GM15510 (cell line): ENCODE measurements around the gene SNX32.

Source experiments
- POLR2A ChIP-seq: IDR thresholded peaks from 3 replicates; pipeline ENCODE4 v1.6.1; 2011; ENCODE audit warnings: borderline replicate concordance; ENCODE audit not compliant: insufficient read length; ENCODE audit errors: extremely low read depth

Gene SNX32

DNA sequence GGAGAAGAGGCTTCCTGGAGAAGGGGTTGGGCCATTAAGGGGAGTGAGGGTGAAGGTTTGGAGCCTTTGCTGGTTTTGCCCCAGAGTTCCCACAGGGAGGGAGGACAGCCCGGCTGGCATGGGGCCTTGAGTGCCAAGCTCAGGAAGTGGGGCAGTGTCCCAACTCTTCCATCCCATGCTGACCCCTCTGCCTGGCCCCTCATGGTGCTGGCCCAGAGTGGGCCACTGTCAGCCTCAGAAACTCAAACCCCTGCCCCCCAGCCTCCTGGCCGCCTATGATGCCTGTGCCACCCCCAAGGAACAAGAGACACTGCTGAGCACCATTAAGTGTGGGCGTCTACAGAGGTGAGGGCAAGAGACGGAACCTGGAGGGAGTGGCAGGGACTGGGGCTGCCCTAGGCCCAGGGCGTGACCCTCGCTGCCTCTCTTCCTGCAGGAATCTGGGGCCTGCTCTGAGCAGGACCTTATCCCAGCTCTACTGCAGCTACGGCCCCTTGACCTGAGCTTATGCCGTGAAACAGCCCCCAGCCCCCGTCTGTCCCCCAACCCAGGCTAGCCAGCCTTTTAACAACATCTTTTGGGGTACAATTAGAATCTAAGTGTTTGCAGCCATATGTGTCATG is 31.9 kb downstream of the SNX32 start:
- TF ChIP-seq POLR2A, result no peak

DNA sequence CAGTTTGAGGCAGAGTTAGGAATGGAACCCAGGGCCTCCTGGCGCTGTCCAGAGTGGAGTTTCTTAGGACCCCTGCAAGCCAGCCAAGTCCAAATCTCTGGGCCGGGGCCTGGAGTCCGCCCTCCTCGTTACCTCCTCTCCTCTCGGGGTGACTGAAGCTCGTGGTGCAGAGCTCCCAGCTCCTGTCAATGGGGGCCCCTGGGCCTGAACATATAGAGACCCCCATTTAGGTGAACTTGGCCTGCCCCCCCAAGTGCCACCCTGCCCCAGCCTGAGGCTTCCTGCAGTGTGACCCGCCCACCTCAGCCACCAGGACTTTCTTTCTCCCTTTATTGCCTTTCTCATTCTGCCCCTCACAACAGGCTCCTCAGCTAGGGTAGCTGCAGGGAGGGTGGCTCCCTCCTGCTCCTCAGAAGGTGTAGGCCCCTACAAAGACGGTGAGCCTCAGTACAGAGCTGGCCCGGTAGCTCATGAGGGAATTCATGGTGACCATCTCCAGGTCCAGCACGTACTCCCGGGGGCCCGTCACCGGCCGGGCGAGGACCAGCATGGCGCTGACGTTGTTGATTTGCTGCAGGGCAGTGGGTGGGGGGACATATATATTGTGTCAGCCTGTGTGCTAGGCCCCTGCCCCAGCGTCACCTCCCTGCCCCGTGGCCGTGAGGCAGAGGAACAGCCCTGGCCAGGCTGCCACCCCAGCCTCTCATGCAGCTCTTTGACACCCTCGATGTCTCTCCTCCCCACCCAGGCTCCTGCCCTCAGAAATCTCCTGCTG is 32.9 kb downstream of the SNX32 start:
- no peak for TF ChIP-seq POLR2A

DNA sequence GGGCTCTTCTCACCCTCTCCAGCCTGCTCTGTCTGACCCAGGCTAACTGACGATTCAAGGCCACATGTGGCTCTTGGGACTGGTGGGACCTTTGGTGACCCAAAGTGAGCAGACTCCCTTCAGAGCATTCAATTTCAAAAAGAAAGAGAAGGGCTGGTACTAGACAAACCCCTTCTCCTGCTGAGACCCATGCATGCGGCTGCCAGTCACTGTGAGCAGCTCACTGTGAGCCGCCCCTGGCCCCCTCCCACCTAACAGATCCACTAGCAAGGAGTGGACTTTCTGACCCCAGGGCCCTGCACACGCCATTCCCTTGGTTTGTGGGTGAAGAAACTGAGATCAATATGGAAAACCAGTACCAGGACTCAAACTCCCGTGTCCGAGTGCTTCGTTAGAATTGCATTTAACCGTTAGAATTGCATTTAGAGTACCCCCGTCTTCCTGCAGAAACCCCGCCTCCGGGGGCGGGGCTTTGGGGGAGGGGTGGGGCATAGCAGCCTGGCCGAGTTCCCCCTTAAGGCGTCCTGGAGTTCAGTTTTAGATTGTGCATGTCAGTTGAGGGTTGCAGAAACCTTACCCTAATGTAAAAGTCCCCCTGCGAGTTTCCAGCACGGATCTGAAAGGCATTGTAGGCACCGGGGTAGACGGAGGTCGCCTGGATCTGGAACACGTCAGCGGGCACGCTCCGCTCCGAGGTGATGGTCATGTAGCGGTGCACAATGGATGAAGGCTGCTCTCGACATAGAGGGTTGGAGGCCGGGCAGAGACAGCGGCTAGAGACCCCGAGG is 33.7 kb downstream of the SNX32 start:
- TF ChIP-seq POLR2A, result no peak

DNA sequence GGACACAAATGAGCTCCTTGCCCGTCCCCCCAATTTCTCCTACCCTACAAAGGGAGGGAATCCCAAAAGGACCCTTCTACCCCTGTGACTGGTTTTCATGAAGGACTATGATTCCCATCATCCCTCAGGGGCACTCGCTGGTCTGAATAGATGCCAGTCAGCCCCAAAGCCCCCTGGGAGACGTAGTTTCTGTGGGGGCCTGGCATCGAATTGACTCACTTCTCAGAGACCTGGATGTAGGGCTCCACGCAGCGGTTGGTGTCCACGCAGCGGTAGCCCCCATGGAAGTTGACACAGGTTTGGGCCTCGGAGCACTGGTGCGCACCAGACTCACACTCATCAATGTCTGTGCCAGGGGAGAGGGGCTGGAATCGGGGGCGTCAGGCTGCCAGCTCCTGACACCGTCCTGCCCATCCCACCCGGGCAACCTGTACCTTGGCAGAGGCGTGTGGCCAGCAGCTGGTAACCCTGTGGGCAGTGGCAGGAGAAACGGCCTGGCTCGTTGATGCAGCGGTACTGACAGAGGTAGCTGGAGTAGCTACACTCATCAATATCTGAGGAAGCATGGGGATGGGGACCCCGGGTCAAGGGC is 34.4 kb downstream of the SNX32 start:
- no peak for TF ChIP-seq POLR2A

DNA sequence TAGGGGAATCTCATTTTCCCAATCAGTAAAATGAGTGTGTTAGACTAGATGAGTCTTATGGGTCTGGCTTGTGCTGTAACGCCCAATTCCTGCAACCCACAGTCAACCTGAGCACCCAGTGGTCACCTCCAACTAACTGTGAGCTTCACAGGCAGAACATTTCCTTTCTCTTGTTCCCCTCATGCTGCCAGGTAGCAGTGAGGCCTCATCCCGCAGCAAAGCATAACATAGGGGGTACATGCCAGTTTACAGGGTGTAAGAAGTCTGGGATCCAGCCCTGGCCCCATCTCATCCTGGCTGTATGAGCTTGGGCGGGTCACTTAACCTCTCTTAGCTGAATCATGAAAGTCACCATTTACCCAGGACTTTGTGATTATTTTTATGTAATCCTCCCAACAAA is 35.1 kb downstream of the SNX32 start:
- no peak for TF ChIP-seq POLR2A

DNA sequence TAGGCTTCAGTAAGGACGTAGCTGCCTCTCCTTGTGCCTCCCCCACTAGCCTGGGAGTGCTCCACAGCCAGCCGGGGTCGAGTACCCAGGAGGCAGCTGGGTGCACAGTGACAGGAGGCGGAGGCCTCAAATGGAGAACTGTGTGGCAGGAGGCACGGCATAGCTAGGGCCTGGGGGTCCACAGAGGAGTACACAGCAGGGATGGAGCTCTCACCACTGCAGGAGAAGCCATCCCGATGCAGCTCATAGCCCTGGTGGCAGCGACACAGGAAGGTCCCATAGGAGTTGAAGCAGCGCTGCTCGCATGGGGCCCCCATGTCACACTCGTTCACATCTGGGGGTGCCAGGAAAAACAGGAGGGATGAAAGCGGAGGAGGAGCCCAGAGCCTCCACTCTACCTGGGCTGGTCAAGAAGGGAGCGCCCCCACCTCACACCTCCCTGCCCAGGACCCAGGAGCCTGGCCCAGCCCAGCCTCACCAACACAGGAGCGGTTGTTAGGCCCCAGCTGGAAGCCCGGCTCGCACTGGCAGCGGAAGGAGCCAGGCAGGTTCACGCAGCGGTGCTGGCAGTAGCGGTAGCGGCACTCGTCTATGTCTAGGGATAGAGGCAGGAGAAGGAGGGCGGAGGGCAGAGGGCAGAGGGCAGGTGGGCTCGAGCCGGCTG is 36.0 kb downstream of the SNX32 start:
- TF ChIP-seq POLR2A, result no peak

DNA sequence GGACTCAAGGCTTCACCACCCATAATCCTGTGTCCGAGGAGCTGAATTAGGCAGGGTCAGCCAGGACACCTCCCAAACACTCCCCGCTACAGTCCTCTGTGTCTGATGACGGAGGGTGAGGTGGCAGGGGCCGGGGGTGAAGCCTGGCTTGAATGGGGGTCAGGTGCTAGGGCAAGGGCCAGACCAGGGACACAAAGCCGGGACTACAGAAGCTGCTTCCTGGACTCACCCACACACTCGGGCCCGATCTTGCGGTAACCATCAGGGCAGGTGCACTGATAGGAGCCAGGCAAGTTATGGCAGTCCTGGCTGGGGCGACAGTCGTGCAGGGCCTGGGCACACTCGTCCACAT is 36.5 kb downstream of the SNX32 start:
- TF ChIP-seq POLR2A, result no peak

DNA sequence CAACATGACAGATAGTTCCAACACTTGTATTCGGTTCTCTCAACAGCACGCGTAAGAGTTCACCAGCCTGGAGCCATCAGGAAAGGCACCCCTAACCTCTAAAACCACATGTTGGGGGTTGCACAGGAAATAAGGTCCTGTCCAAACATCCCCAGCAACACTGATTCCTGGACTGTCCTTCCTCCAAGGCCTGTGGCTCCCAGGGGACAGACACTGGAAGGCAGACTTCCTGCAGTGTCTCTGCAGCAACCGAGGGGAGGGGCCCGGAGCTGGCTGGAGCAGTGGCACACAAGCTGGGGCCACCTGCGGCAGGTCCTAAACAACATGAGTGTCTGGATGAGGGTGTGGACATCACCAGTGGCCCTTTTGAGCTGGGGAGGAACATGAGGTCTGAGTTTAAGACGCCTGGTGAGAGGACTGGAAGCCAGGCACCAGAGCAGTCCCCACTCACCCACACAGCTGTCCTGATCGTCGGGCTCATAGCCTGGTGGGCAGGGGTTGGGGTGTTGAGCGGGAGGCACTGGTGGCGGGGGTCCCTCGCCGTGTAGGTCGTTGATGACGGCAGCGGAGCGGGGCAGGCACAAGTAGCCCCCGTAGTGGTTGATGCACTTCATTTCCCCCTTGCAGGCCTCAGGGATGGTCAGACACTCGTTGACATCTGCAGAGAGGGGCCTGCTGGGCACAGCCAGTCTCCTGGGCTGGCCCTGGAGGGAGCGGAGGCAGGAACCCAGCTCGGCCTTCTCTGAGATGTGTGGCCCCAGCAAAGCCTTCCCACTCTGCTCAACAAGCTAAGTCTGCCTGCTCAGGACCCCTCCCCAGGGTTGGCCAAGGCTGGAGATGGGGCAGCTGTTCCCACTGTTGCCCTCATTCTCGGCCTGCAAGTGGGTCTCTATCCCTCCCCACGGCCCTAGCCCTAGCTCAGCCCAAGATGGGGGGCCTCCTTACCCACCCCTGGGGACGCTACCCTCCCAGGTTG is 37.2 kb downstream of the SNX32 start:
- no peak for TF ChIP-seq POLR2A

DNA sequence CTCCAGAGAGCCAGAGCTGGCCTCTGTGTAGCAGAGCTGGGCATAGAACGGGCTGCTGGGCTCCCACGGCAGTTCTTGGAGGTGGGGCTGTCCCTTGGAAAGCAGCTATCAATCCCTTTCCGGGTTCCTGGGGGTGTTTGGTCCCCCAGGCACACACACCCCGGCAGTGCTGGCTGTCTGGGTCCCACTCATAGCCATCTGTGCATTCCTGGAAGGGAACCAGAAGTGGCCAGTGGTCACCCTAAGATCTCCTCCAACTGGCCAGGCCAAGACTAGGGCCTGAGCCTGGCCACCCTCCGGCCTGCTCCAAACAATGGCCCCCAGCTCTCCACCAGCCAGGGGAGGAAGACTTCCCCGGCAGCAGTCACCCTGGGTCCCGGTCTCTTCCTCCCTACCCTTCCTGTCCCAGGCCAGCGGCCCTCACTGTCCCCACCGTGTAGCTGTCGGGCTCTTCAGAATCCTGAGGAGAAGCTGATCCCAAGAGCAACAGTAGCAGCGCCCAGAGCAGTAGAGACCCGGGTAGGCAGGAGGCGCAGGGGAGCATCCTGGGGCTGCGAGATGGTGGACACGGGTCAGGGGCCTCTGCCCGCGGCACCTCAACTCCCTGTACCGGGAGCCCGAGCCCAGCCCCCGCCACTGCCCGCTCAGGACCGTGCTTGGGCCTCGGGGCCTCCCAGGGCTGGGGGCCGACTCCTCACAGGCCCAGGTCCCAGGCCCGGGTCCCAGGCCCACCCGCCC is 38.2 kb downstream of the SNX32 start:
- no peak for TF ChIP-seq POLR2A

DNA sequence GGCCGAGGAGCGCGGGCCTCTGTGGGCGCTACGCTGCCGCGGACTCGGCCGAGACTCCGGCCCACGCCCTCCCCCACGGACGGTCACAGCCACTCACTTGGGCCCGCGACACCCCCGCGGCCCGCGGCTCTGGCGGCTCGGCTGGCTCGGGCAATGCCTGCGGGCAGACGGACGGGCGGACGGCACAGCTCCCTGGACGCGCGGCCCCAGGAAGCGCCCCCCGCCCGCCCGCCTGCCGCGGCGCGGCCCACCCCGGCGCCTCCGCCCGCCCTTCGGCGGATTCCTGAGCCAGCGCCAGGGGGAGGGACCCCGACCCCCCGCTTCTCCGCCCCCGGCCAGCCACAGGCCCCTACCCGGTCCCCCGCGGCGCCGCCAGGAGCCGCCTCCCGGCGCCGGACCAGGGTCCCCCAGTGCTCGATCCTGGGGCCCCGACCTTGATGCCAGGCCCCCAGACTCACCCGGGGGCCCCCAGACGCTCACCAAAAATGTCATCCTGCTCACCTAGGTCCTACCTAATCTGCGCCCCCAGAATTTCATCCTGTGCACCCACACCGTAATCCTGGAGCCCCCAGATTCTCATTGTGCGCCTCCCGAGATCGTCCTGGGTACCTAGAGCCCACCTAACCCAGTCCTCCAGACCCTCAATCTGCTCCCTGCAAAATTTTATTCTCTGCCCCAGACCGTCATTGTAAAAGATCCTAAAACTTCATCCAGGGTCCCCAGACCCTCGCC is 39.0 kb downstream of the SNX32 start, which contains the start of gene EFEMP2:
Gene EFEMP2 (minus strand): TSS at position 215 of the 732 bp plus-strand sequence. CDS start 446 bp downstream, outside the sequence.
- no peak for TF ChIP-seq POLR2A

DNA sequence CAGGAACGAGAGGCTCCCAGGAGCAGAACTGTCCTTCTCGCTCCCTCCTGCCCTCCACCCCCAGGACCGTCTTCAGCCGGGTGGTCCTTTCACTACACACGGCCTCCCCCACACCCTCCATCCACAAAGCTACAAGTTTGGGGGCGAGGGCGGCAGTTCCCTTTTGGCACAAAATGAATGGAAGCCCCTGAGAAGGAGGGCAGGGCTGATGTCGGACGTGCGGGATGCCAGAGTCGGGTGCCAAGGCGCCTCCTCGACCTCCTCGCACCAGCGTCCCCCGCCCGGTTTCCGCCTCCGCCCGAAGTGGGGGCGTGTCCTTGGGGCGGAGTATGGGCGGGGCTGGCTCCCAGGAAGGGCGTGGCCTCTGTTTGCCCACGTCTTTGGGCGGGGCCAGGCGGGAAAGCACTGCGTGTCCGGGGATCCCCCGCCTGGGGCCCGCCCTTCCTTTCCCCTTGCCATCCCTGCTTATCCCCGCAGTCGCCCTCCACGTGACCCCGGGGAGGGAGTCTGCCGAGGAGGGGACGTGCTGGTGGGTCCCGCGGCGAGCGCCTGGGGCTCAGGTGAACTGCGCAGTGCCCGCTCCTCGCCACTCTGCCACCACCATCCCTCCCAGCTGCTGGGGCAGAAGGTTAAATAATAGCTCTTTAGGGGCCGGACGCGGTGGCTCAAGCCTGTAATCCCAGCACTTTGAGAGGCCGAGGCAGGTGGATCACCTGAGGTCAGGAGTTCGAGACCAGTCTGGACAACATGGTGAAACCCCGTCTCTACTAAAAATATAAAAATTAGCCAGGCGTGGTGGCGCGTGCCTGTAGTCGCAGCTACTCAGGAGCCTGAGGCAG is 39.8 kb downstream of the SNX32 start:
- TF ChIP-seq POLR2A, result peak; percentile 70
